K562 (cell line): Measurements from ENCODE around the gene IFI6. TPM values are rescaled to one million over a fixed set of nuclear protein-coding genes. Genes with fewer than 3 reads are reported as not detected.
A peak's percentile ranks its signal among the peaks of the same experiment; 100 is the strongest.

Source experiments
- BRD9 ChIP-seq: fragments of 450-650 bp; IDR thresholded peaks from 2 replicates; pipeline ENCODE4 v1.6.1; 2018; ENCODE audit warnings: low read depth; ENCODE audit not compliant: partially characterized antibody
- CREBBP ChIP-seq: IDR thresholded peaks from one replicate; pipeline ENCODE4 v1.6.1; 2012; ENCODE audit warnings: low read depth, mild to moderate bottlenecking, control low read depth, inconsistent platforms, low read length
- CTCF ChIP-seq, 3 experiments: IDR thresholded peaks in 2 of 3; conservative IDR thresholded peaks in 1 of 3; 2 replicates each; pipeline ENCODE4 v1.5.1; 2011 to 2012; ENCODE audit warnings: low read length in 3 of 3, mild to moderate bottlenecking in 3 of 3, control low read depth in 2 of 3, improper control_type of control experiment in 1 of 3, inconsistent platforms in 1 of 3, low read depth in 1 of 3, mixed read lengths in 1 of 3, moderate library complexity in 1 of 3; ENCODE audit not compliant: insufficient read depth in 2 of 3
- FOXA3 ChIP-seq, 2 experiments: fragments of 450-650 bp in 1 of 2; sonication (generic) in 1 of 2; formaldehyde crosslinking; IDR thresholded peaks in 1 of 2; conservative IDR thresholded peaks in 1 of 2; 2 replicates each; pipeline versions ENCODE4 v1.4.0 to v1.8.0; 2020 to 2022; ENCODE audit warnings: mild to moderate bottlenecking in 2 of 2, missing genetic modification reagents in 1 of 2
- FOXK1 ChIP-seq: sonication (generic); formaldehyde crosslinking; IDR thresholded peaks from 2 replicates; pipeline ENCODE4 v1.8.0; 2022; ENCODE audit warnings: missing genetic modification reagents, mild to moderate bottlenecking, borderline replicate concordance
- KAT7 ChIP-seq: sonication (generic); formaldehyde crosslinking; IDR thresholded peaks from 2 replicates; pipeline ENCODE4 v1.8.0; 2022; ENCODE audit warnings: missing genetic modification reagents, mild to moderate bottlenecking, borderline replicate concordance
- KLF13 ChIP-seq: fragments of 450-650 bp; IDR thresholded peaks from 2 replicates; pipeline ENCODE4 v1.6.1; 2016; ENCODE audit warnings: missing genetic modification characterization, low read depth, mild to moderate bottlenecking, missing compliant biosample characterization, moderate library complexity, borderline replicate concordance
- SMARCB1 ChIP-seq: IDR thresholded peaks from 2 replicates; pipeline ENCODE4 v1.6.1; 2011; ENCODE audit warnings: improper control_type of control experiment, low read depth; ENCODE audit not compliant: insufficient read length
- ZNF431 ChIP-seq: sonication (generic); formaldehyde crosslinking; IDR thresholded peaks from 2 replicates; pipeline ENCODE4 v1.8.0; 2022; ENCODE audit warnings: mild to moderate bottlenecking, missing genetic modification reagents
- polyA plus RNA-seq, 8 experiments: library from polyadenylated mRNA; depleted of rRNA in 4 of 8; stranded (reverse) in 5 of 8; unstranded in 3 of 8; fragments of >200 nt; fragmentation: Nextera tagmentation in 2 of 8; fragmentation: Illumina TruSeq in 1 of 8; extraction: Ambion mirVana in 2 of 8; extraction: Trizol in 1 of 8; gene quantifications; 2 replicates each; pipeline versions ENCODE4 v1.2.1 to v1.2.3, GENCODE V29; 2011 to 2014; ENCODE audit warnings: inconsistent platforms in 1 of 8, missing spikeins in 1 of 8
- total RNA-seq, 7 experiments: library from RNA; depleted of rRNA in 6 of 7; stranded (reverse); fragments of >200 nt in 6 of 7; fragmentation: Illumina TruSeq in 2 of 7; extraction: Trizol in 2 of 7; gene quantifications; 2 replicates each; pipeline versions ENCODE4 v1.2.1 to v1.2.3, GENCODE V29; 2011 to 2021; ENCODE audit warnings: low replicate concordance in 1 of 7
- TF ChIP-seq, protein P1 (sequence below), 2 experiments: fragments of 450-650 bp; formaldehyde crosslinking in 1 of 2; IDR thresholded peaks; 2 replicates each; pipeline versions ENCODE4 v1.4.0 to v1.6.1; 2014 to 2020; ENCODE audit warnings: mild to moderate bottlenecking in 2 of 2, borderline replicate concordance in 1 of 2, low read depth in 1 of 2
- TF ChIP-seq, protein P2 (sequence below): sonication (generic); formaldehyde crosslinking; IDR thresholded peaks from 2 replicates; pipeline ENCODE4 v1.8.1; 2023; ENCODE audit warnings: mild to moderate bottlenecking, missing genetic modification reagents

Gene IFI6
- total and polyA plus RNA-seq, 9 of the 15 experiments (the other 6 are each of a cell fraction or from before 2014, with no cell fraction given) = 0.17 to 4.5 (median 2.2) TPM

DNA sequence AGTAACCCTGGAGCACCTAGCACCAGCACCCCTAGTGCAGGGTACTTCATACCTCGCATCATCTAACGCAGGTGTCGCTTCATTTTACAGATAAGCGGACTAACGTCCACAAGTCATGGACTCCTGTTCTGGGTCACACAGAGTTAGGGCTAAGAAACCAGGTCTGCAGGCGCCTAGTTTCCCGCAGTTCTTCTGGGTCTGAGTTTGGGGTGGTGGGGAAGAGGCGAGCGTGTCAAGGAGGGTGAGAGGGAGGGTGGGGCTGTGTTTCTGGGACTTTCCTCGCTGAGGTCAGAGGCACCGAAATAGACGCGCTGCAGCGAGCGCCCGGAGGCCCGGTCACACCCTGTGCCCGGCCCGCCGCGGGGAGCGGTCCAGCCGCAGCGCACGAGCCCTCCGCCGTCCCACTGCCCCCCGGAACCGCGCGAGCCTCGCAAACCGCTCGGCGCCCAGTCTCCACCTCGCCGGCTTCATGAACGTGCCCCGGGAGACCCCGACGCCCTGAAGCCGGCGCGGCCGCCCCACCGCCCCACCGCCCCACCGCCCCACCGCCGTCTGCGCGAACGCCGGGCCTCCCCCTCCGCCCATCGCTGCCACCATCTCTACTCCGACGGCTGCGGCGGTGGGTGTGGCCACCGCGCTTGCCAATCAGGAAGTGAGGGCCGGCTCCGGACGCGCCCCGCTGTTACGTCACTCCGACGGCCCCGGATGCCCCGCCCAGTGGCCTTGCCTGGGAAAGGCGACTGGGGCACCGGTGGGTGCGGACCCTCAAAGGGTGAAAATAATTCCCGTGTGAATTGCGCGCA, 12.3 kb downstream of the IFI6 start (continued):
- TF ChIP-seq, protein P1, sequence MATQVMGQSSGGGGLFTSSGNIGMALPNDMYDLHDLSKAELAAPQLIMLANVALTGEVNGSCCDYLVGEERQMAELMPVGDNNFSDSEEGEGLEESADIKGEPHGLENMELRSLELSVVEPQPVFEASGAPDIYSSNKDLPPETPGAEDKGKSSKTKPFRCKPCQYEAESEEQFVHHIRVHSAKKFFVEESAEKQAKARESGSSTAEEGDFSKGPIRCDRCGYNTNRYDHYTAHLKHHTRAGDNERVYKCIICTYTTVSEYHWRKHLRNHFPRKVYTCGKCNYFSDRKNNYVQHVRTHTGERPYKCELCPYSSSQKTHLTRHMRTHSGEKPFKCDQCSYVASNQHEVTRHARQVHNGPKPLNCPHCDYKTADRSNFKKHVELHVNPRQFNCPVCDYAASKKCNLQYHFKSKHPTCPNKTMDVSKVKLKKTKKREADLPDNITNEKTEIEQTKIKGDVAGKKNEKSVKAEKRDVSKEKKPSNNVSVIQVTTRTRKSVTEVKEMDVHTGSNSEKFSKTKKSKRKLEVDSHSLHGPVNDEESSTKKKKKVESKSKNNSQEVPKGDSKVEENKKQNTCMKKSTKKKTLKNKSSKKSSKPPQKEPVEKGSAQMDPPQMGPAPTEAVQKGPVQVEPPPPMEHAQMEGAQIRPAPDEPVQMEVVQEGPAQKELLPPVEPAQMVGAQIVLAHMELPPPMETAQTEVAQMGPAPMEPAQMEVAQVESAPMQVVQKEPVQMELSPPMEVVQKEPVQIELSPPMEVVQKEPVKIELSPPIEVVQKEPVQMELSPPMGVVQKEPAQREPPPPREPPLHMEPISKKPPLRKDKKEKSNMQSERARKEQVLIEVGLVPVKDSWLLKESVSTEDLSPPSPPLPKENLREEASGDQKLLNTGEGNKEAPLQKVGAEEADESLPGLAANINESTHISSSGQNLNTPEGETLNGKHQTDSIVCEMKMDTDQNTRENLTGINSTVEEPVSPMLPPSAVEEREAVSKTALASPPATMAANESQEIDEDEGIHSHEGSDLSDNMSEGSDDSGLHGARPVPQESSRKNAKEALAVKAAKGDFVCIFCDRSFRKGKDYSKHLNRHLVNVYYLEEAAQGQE (IDR thresholded peaks at IDR 0.05; ENCODE audit: borderline replicate concordance) = no peak
- TF ChIP-seq, protein P1 (CRISPR knock-in tag; IDR thresholded peaks at IDR 0.05; ENCODE audit: low read depth) = no peak
- TF ChIP-seq FOXK1 (CRISPR knock-in tag) (no peak), BRD9 (no peak), KAT7 (CRISPR knock-in tag) (no peak), FOXA3 (CRISPR knock-in tag; conservative IDR thresholded peaks at IDR 0.05 in 1 of 2, IDR thresholded peaks at IDR 0.05 in 1 of 2) (no peak), KLF13 (tag) (peak; percentile 49; the same call in 1 of the 2 replicates), CREBBP (no peak), SMARCB1 (no peak), CTCF (IDR thresholded peaks at IDR 0.05 in 2 of 3, conservative IDR thresholded peaks at IDR 0.05 in 1 of 3; ENCODE audit: insufficient read depth in 2 of 3, low read depth in 1 of 3, low read length in 3 of 3) (peak in 1 of 3 experiments; percentile 7; a peak in 1 of 6 replicates), ZNF431 (no peak)
- TF ChIP-seq, protein P2, sequence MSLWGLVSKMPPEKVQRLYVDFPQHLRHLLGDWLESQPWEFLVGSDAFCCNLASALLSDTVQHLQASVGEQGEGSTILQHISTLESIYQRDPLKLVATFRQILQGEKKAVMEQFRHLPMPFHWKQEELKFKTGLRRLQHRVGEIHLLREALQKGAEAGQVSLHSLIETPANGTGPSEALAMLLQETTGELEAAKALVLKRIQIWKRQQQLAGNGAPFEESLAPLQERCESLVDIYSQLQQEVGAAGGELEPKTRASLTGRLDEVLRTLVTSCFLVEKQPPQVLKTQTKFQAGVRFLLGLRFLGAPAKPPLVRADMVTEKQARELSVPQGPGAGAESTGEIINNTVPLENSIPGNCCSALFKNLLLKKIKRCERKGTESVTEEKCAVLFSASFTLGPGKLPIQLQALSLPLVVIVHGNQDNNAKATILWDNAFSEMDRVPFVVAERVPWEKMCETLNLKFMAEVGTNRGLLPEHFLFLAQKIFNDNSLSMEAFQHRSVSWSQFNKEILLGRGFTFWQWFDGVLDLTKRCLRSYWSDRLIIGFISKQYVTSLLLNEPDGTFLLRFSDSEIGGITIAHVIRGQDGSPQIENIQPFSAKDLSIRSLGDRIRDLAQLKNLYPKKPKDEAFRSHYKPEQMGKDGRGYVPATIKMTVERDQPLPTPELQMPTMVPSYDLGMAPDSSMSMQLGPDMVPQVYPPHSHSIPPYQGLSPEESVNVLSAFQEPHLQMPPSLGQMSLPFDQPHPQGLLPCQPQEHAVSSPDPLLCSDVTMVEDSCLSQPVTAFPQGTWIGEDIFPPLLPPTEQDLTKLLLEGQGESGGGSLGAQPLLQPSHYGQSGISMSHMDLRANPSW (CRISPR knock-in tag) = no peak
